ENCODE data around the gene INSR. TPM values are rescaled to one million over a fixed set of nuclear protein-coding genes. Genes with fewer than 3 reads are reported as not detected.
A peak's percentile ranks its signal among the peaks of the same experiment; 100 is the strongest.

The INSR gene
- total RNA-seq, 4 donors from 2014 or later: 134 to 252 (median 164) TPM

GRCh38 chr19:7179917-7180306, 114.3 kb downstream of the INSR start:
- DNase-seq: no peak
- Histone ChIP-seq H3K27me3 (no peaks in the 10 kb centered on the region), H3K9me3 (no peaks in the 10 kb centered on the region), H3K36me3 (no peaks in the 10 kb centered on the region), H3K27ac (peak overlapping the region; percentile 77 to 87 (median 80)), H3K4me1 (peaks cover 23 to 64% (median 48%) of the 10 kb centered on the region in 4 donors), H3K4me3 (no peak overlapping the region)
- intact Hi-C loops (cut with DNase I; ENCODE audit: low total_unique reads): loop anchor here (2.0 kb wide), 1 partner anchor 45 kb away; no protein-coding TSS in a partner anchor
- WGBS, 2 donors (ENCODE audit: low coverage in 1 of 2): 57 to 80% methylated on average over 1 to 3 of the region's 3 CpGs
- in situ Hi-C loops (cut with MboI; ENCODE audit: low pct_ligation_motif_present in 1 of 4, low pct_unique_long_range_greater_than_20kb in 1 of 4, low sequenced_read_pairs in 3 of 4): loop anchor here in 1 of 4 donors (25.0 kb wide), 1 partner anchor 107 kb away; the partner anchor contains the start of gene INSR
- TF ChIP-seq CTCF (IDR thresholded peaks at IDR 0.05): no peak
- TF ChIP-seq POLR2AphosphoS5 (IDR thresholded peaks at IDR 0.05): no peak
- no peak for TF ChIP-seq POLR2A (IDR thresholded peaks at IDR 0.05)

- Histone ChIP-seq H3K4me3 (no peak overlapping the region), H3K9me3 (no peaks in the 10 kb centered on the region), H3K27me3 (no peaks in the 10 kb centered on the region), H3K36me3 (peaks cover 0 to 4% (median 0%) of the 10 kb centered on the region in 4 donors), H3K4me1 (peaks cover 21 to 47% (median 38%) of the 10 kb centered on the region in 4 donors), H3K27ac (peak overlapping the region; percentile 77 to 87 (median 80))
- DNase-seq: no peak
- WGBS, 2 donors (ENCODE audit: low coverage in 1 of 2): 64% methylated on average over 7 of the region's 7 CpGs; no CpG with 5 or more reads in 1 of the 2 donors
- intact Hi-C loops (cut with DNase I; ENCODE audit: low total_unique reads): loop anchor here (2.0 kb wide), 1 partner anchor 47 kb away; no protein-coding TSS in a partner anchor
- peak; percentile 12 for TF ChIP-seq EP300 (IDR thresholded peaks at IDR 0.05; ENCODE audit: low read depth)
- peak; percentile 47 to 69 (median 51) for TF ChIP-seq POLR2AphosphoS5 (IDR thresholded peaks at IDR 0.05)
- TF ChIP-seq POLR2A (IDR thresholded peaks at IDR 0.05): no peak
- no peak for TF ChIP-seq CTCF (IDR thresholded peaks at IDR 0.05)
- in situ Hi-C loops (cut with MboI; ENCODE audit: low pct_ligation_motif_present in 1 of 4, low pct_unique_long_range_greater_than_20kb in 1 of 4, low sequenced_read_pairs in 3 of 4): loop anchor here in 1 of 4 donors (25.0 kb wide), 1 partner anchor 109 kb away; the partner anchor contains the start of gene INSR
Observed at GRCh38 chr19:7177926-7178325, 116.3 kb downstream of the INSR start.

- no peaks in the 10 kb centered on the region for H3K9me3 ChIP-seq
- no peak for TF ChIP-seq POLR2A (IDR thresholded peaks at IDR 0.05)
- no peak for TF ChIP-seq POLR2AphosphoS5 (IDR thresholded peaks at IDR 0.05)
- no peak for TF ChIP-seq CTCF (IDR thresholded peaks at IDR 0.05)
- no peak for TF ChIP-seq EP300 (IDR thresholded peaks at IDR 0.05; ENCODE audit: low read depth)
- intact Hi-C loops (cut with DNase I; ENCODE audit: low total_unique reads) (no loop called here), in situ Hi-C loops (cut with MboI; ENCODE audit: low pct_ligation_motif_present in 1 of 4, low pct_unique_long_range_greater_than_20kb in 1 of 4, low sequenced_read_pairs in 3 of 4) (loop anchor here in 1 of 4 donors (25.0 kb wide), 1 partner anchor 111 kb away; the partner anchor contains the start of gene INSR)
- H3K36me3 ChIP-seq: peaks cover 0 to 5% (median 2%) of the 10 kb centered on the region in 4 donors
- peak overlapping the region in 2 of 4 donors; percentile 40 to 83 for H3K27ac ChIP-seq
- no peaks in the 10 kb centered on the region for H3K27me3 ChIP-seq
- 88% methylated on average over 4 of the region's 4 CpGs; no CpG with 5 or more reads in 1 of the 2 donors for WGBS, 2 donors (ENCODE audit: low coverage in 1 of 2)
- no peak for DNase-seq
- no peak overlapping the region for H3K4me3 ChIP-seq
- peaks cover 13 to 35% (median 27%) of the 10 kb centered on the region in 4 donors for H3K4me1 ChIP-seq
Observed at GRCh38 chr19:7176792-7177191, 117.4 kb downstream of the INSR start.

GRCh38 chr19:7172794-7173193, 121.4 kb downstream of the INSR start:
- no peak for DNase-seq
- peaks cover 0 to 30% (median 13%) of the 10 kb centered on the region in 4 donors for H3K36me3 ChIP-seq
- WGBS, 2 donors (ENCODE audit: low coverage in 1 of 2): 93 to 100% methylated on average over 3 to 4 of the region's 4 CpGs
- no peaks in the 10 kb centered on the region for H3K9me3 ChIP-seq
- in situ Hi-C loops (cut with MboI; ENCODE audit: low pct_ligation_motif_present in 1 of 4, low pct_unique_long_range_greater_than_20kb in 1 of 4, low sequenced_read_pairs in 3 of 4): no loop called here
- TF ChIP-seq POLR2AphosphoS5 (IDR thresholded peaks at IDR 0.05) (no peak), POLR2A (IDR thresholded peaks at IDR 0.05) (no peak), CTCF (IDR thresholded peaks at IDR 0.05) (no peak), EP300 (IDR thresholded peaks at IDR 0.05; ENCODE audit: low read depth) (no peak)
- no peak overlapping the region for H3K27ac ChIP-seq
- intact Hi-C loops (cut with DNase I; ENCODE audit: low total_unique reads): no loop called here
- H3K27me3 ChIP-seq: no peaks in the 10 kb centered on the region
- H3K4me1 ChIP-seq: peaks cover 0 to 2% (median 2%) of the 10 kb centered on the region in 4 donors
- no peak overlapping the region for H3K4me3 ChIP-seq

All from transverse colon (tissue), 4 donors.